K562 (cell line): Measurements from ENCODE around the gene MFSD12. TPM values are rescaled to one million over a fixed set of nuclear protein-coding genes. Genes with fewer than 3 reads are reported as not detected.

Experiments used
- ATF7 ChIP-seq: fragments of 450-650 bp; IDR thresholded peaks from 2 replicates; pipeline ENCODE4 v1.7.1; 2014; ENCODE audit warnings: mild to moderate bottlenecking, moderate library complexity
- DPF2 ChIP-seq: fragments of 450-650 bp; IDR thresholded peaks from 2 replicates; pipeline ENCODE4 v1.6.1; 2016
- FOXJ2 ChIP-seq: fragments of 200-800 bp; sonication (Bioruptor generic); IDR thresholded peaks from 2 replicates; pipeline ENCODE4 v1.6.1; 2016; ENCODE audit warnings: missing genetic modification characterization, missing compliant biosample characterization
- FOXP1 ChIP-seq: sonication (generic); formaldehyde crosslinking; IDR thresholded peaks from 2 replicates; pipeline ENCODE4 v1.8.0; 2022; ENCODE audit warnings: mild to moderate bottlenecking, missing genetic modification reagents
- GATA2 ChIP-seq: sonication (generic); formaldehyde crosslinking; IDR thresholded peaks from 2 replicates; pipeline ENCODE4 v1.4.0; 2020; ENCODE audit warnings: mild to moderate bottlenecking, missing genetic modification reagents
- GTF2E2 ChIP-seq: fragments of 200-800 bp; sonication (Bioruptor generic); IDR thresholded peaks from 2 replicates; pipeline ENCODE4 v1.6.1; 2016; ENCODE audit warnings: missing genetic modification characterization, missing compliant biosample characterization
- HDAC3 ChIP-seq: fragments of 450-650 bp; IDR thresholded peaks from 2 replicates; pipeline ENCODE4 v1.6.1; 2018; ENCODE audit warnings: borderline replicate concordance, mild to moderate bottlenecking, moderate library complexity; ENCODE audit not compliant: partially characterized antibody
- KHSRP ChIP-seq: fragments of 450-650 bp; IDR thresholded peaks from 2 replicates; pipeline ENCODE4 v1.6.1; 2017
- MYBL2 ChIP-seq, 2 experiments: fragments of 450-650 bp in 1 of 2; sonication (generic) in 1 of 2; formaldehyde crosslinking in 1 of 2; IDR thresholded peaks; 2 replicates each; pipeline versions ENCODE4 v1.6.1 to v1.8.1; 2017 to 2022; ENCODE audit warnings: borderline replicate concordance in 1 of 2, inconsistent platforms in 1 of 2, low read depth in 1 of 2, mild to moderate bottlenecking in 1 of 2, missing genetic modification reagents in 1 of 2, moderate library complexity in 1 of 2
- NFE2 ChIP-seq: IDR thresholded peaks from 2 replicates; pipeline ENCODE4 v1.6.1; 2014; ENCODE audit warnings: antibody characterized with exemption, low read depth
- PCBP2 ChIP-seq: fragments of 200-400 bp; formaldehyde crosslinking; IDR thresholded peaks from 2 replicates; pipeline ENCODE4 v1.6.1; 2018; ENCODE audit warnings: low read length, low read depth, mild to moderate bottlenecking, moderate library complexity; ENCODE audit not compliant: poor library complexity, severe bottlenecking
- POLR2H ChIP-seq: IDR thresholded peaks from 2 replicates; pipeline ENCODE4 v1.6.1; 2016; ENCODE audit warnings: missing genetic modification characterization, low read depth, mild to moderate bottlenecking, control low read depth, missing compliant biosample characterization, moderate library complexity
- PTTG1 ChIP-seq: fragments of 450-650 bp; IDR thresholded peaks from 2 replicates; pipeline ENCODE4 v1.6.1; 2016; ENCODE audit warnings: low read depth, mild to moderate bottlenecking, missing genetic modification characterization, missing compliant biosample characterization
- RBFOX2 ChIP-seq: fragments of 200-400 bp; formaldehyde crosslinking; IDR thresholded peaks from 2 replicates; pipeline ENCODE4 v1.6.1; 2017; ENCODE audit warnings: low read depth, mild to moderate bottlenecking, low read length, moderate library complexity
- RBM22 ChIP-seq: fragments of 200-400 bp; formaldehyde crosslinking; IDR thresholded peaks from 2 replicates; pipeline ENCODE4 v1.6.1; 2018; ENCODE audit warnings: low read length, low read depth; ENCODE audit not compliant: poor library complexity, severe bottlenecking
- SAP30 ChIP-seq: fragments of 200-600 bp; sonication (generic); IDR thresholded peaks from 2 replicates; pipeline ENCODE4 v1.6.1; 2012; ENCODE audit warnings: borderline replicate concordance, low read depth, mild to moderate bottlenecking, moderate library complexity, low read length, control low read depth, inconsistent platforms; ENCODE audit not compliant: insufficient read depth, poor library complexity, severe bottlenecking
- STAG1 ChIP-seq: sonication (generic); formaldehyde crosslinking; IDR thresholded peaks from 2 replicates; pipeline ENCODE4 v1.5.0; 2020; ENCODE audit warnings: missing genetic modification reagents, borderline replicate concordance
- TAF7 ChIP-seq: fragments of 450-650 bp; IDR thresholded peaks from 2 replicates; pipeline ENCODE4 v1.6.1; 2016; ENCODE audit warnings: missing genetic modification characterization, missing compliant biosample characterization
- ZFP36 ChIP-seq: fragments of 150-350 bp; IDR thresholded peaks from 2 replicates; pipeline ENCODE4 v1.6.1; 2018; ENCODE audit warnings: low read length, low read depth; ENCODE audit not compliant: partially characterized antibody
- ZNF133 ChIP-seq: fragments of 250-450 bp; sonication (Bioruptor Pico); IDR thresholded peaks from 2 replicates; pipeline ENCODE4 v1.4.0; 2020; ENCODE audit warnings: mild to moderate bottlenecking
- ZNF316 ChIP-seq: fragments of 450-650 bp; IDR thresholded peaks from 2 replicates; pipeline ENCODE4 v1.6.1; 2016
- polyA plus RNA-seq, 8 experiments: library from polyadenylated mRNA; depleted of rRNA in 4 of 8; stranded (reverse) in 5 of 8; unstranded in 3 of 8; fragments of >200 nt; fragmentation: Nextera tagmentation in 2 of 8; fragmentation: Illumina TruSeq in 1 of 8; extraction: Ambion mirVana in 2 of 8; extraction: Trizol in 1 of 8; gene quantifications; 2 replicates each; pipeline versions ENCODE4 v1.2.1 to v1.2.3, GENCODE V29; 2011 to 2014; ENCODE audit warnings: inconsistent platforms in 1 of 8, missing spikeins in 1 of 8
- total RNA-seq, 7 experiments: library from RNA; depleted of rRNA in 6 of 7; stranded (reverse); fragments of >200 nt in 6 of 7; fragmentation: Illumina TruSeq in 2 of 7; extraction: Trizol in 2 of 7; gene quantifications; 2 replicates each; pipeline versions ENCODE4 v1.2.1 to v1.2.3, GENCODE V29; 2011 to 2021; ENCODE audit warnings: low replicate concordance in 1 of 7
- TF ChIP-seq, protein P1 (sequence below): fragments of 200-800 bp; sonication (Bioruptor generic); IDR thresholded peaks from 2 replicates; pipeline ENCODE4 v1.6.1; 2017; ENCODE audit warnings: missing genetic modification characterization, missing compliant biosample characterization
- TF ChIP-seq, protein P2 (sequence below): sonication (generic); formaldehyde crosslinking; IDR thresholded peaks from 2 replicates; pipeline ENCODE4 v1.8.0; 2022; ENCODE audit warnings: mild to moderate bottlenecking, low read depth, missing genetic modification reagents
- TF ChIP-seq, protein P3 (sequence below): fragments of 450-650 bp; IDR thresholded peaks from 2 replicates; pipeline ENCODE4 v1.6.1; 2016; ENCODE audit warnings: low read depth, mild to moderate bottlenecking, moderate library complexity

The MFSD12 gene
- total and polyA plus RNA-seq, 9 of the 15 experiments (the other 6 are each of a cell fraction or from before 2014, with no cell fraction given), result 0.69 to 112 (median 31.8) TPM

DNA sequence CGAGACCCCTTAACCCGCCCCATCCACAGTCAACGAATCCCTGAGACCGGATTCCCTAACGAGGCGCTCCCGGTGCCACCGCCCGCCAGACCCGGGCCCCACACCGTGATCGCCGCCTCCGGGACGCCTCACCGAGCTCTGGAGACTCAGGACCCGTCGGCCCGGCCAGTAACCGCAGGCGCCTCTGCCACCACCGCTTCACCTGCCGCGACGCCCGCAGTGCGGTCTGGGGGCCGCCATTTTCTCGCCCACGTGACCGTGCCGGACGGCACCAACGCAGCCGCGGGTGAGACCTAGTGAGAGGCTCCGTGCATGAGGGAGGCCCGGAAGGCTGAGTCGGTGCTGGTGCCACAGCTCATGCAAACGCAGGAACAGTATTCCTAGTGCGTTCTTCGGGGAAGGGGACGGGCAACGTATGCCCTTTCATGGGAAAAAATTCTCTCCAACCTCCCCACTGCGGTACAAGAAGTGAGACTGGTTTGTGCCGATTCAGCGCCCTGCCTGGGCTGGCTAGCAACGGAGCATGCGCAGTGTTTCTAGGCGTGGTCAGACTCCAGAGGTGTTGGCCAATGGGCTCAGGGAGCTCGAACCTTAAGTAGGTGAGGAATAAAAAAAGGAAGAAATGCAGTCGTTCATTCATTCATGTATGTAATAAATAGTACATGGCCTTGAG lies 56.8 kb downstream of the MFSD12 start, which contains the start of gene DOHH (continued):
- TF ChIP-seq FOXP1 (peak; percentile 80; the same call in 1 of the 2 replicates), ZNF316 (peak; percentile 95), GATA2 (no peak), RBM22 (peak; percentile 74), NFE2 (no peak; the same call in 1 of the 2 replicates), ATF7 (peak; percentile 100), FOXJ2 (tag) (no peak), DPF2 (0 out of 2 replicates have a peak, but pooled peaks have one; percentile 12), STAG1 (CRISPR knock-in tag) (no peak), PCBP2 (no peak), SAP30 (peak; percentile 97), HDAC3 (no peak), PTTG1 (tag) (no peak), RBFOX2 (peak; percentile 98), KHSRP (no peak), TAF7 (tag) (peak; percentile 96), GTF2E2 (tag) (peak; percentile 94), ZNF133 (CRISPR knock-in tag) (no peak), POLR2H (tag) (peak; percentile 68; the same call in 1 of the 2 replicates), ZFP36 (no peak), MYBL2 (IDR thresholded peaks at IDR 0.05; ENCODE audit: low read depth) (no peak), MYBL2 (CRISPR knock-in tag; IDR thresholded peaks at IDR 0.05; ENCODE audit: borderline replicate concordance) (no peak)
- TF ChIP-seq, protein P1, sequence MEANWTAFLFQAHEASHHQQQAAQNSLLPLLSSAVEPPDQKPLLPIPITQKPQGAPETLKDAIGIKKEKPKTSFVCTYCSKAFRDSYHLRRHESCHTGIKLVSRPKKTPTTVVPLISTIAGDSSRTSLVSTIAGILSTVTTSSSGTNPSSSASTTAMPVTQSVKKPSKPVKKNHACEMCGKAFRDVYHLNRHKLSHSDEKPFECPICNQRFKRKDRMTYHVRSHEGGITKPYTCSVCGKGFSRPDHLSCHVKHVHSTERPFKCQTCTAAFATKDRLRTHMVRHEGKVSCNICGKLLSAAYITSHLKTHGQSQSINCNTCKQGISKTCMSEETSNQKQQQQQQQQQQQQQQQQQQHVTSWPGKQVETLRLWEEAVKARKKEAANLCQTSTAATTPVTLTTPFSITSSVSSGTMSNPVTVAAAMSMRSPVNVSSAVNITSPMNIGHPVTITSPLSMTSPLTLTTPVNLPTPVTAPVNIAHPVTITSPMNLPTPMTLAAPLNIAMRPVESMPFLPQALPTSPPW (CRISPR knock-in tag), result no peak
- TF ChIP-seq, protein P2, sequence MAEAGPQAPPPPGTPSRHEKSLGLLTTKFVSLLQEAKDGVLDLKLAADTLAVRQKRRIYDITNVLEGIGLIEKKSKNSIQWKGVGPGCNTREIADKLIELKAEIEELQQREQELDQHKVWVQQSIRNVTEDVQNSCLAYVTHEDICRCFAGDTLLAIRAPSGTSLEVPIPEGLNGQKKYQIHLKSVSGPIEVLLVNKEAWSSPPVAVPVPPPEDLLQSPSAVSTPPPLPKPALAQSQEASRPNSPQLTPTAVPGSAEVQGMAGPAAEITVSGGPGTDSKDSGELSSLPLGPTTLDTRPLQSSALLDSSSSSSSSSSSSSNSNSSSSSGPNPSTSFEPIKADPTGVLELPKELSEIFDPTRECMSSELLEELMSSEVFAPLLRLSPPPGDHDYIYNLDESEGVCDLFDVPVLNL (CRISPR knock-in tag), result no peak
- TF ChIP-seq, protein P3, sequence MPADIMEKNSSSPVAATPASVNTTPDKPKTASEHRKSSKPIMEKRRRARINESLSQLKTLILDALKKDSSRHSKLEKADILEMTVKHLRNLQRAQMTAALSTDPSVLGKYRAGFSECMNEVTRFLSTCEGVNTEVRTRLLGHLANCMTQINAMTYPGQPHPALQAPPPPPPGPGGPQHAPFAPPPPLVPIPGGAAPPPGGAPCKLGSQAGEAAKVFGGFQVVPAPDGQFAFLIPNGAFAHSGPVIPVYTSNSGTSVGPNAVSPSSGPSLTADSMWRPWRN, result no peak
